Spleen (tissue), 7 donors: Measurements from ENCODE around the gene CNTNAP5.

Experiments
- POLR2A ChIP-seq, 3 donors: fragments of 450-650 bp; IDR thresholded peaks; one replicate each; pipeline ENCODE4 v1.5.1; 2017; ENCODE audit warnings: antibody characterized with exemption in 3 of 3, mild to moderate bottlenecking in 1 of 3
- TF ChIP-seq, protein P1 (sequence below), 11 experiments: fragments of 200-600 bp in 7 of 11; fragments of 450-650 bp in 4 of 11; sonication (generic) in 4 of 11; IDR thresholded peaks in 8 of 11; conservative IDR thresholded peaks in 3 of 11; 1 replicate in 7 of 11; 2 replicates in 4 of 11; pipeline versions ENCODE4 v1.4.0 to v1.8.0; 2016 to 2021; ENCODE audit warnings: antibody characterized with exemption in 11 of 11, inconsistent platforms in 4 of 11, mild to moderate bottlenecking in 1 of 11
- donor health status: DM: no; HTN: no; CAD: no; lungs with moderate emphysema.
- donor health status: DM: no; HTN: no; CAD: no.
- donor health status: DM: no; HTN: no; CAD: no.

DNA sequence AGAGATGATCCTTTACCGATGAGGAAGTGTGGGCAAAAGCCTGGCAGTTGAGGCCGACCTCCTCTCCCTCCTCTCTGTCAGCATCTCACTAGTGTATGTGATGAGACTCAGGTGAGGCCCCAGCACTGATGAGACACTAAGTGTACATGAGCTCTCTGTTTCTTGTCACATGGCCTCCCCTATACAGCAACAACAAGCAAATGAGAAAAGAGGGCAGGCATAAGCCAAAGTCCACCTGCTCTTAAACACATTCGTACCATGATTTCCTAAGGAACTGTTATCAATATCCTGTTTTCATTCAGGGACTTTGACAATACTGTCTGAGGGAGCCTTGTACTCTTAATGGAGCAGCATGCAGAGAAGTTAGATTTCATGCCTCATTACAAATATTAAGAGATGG lies 113.0 kb downstream of the CNTNAP5 start:
- TF ChIP-seq, protein P1, sequence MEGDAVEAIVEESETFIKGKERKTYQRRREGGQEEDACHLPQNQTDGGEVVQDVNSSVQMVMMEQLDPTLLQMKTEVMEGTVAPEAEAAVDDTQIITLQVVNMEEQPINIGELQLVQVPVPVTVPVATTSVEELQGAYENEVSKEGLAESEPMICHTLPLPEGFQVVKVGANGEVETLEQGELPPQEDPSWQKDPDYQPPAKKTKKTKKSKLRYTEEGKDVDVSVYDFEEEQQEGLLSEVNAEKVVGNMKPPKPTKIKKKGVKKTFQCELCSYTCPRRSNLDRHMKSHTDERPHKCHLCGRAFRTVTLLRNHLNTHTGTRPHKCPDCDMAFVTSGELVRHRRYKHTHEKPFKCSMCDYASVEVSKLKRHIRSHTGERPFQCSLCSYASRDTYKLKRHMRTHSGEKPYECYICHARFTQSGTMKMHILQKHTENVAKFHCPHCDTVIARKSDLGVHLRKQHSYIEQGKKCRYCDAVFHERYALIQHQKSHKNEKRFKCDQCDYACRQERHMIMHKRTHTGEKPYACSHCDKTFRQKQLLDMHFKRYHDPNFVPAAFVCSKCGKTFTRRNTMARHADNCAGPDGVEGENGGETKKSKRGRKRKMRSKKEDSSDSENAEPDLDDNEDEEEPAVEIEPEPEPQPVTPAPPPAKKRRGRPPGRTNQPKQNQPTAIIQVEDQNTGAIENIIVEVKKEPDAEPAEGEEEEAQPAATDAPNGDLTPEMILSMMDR (IDR thresholded peaks at IDR 0.05 in 8 of 11, conservative IDR thresholded peaks at IDR 0.05 in 3 of 11), result no peak
- no peak for TF ChIP-seq POLR2A (IDR thresholded peaks at IDR 0.05)
